ENCODE data around the gene PRKCA. TPM values are rescaled to one million over a fixed set of nuclear protein-coding genes. Genes with fewer than 3 reads are reported as not detected.

PRKCA gene
- total and polyA plus RNA-seq, 2 of the 13 experiments (the other 11 are each of a cell fraction or from before 2014, with no cell fraction given), result 18.5 to 21.5 TPM

DNA sequence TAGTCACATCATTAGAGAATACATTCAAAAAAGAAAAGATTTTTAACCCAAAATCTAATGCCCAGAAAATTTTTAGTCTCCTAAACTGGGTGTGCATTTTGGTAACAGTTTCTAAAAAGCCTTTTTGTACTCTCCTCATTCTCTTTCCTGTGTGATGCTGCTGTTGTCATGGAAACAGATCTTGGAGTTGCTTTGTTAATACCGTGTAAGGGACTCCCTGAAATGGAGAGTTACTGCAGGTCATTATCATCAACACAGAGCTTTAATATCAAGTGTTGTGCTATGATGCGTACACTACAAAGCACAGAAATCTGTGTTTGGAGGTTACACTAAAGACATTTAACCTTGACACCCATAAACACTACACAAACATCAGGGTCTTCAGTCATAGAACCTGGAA, 216.3 kb downstream of the PRKCA start:
- H3K27ac ChIP-seq (ENCODE audit: extremely low read length, insufficient read depth, low read length), result no peak overlapping the region
- no peak for TF ChIP-seq PHF8 (CRISPR knock-in tag; IDR thresholded peaks at IDR 0.05)
- TF ChIP-seq RFX1 (IDR thresholded peaks at IDR 0.05), result peak; percentile 53; the same call in 1 of the 2 replicates
- TF ChIP-seq ZNF629 (CRISPR knock-in tag; conservative IDR thresholded peaks at IDR 0.05), result no peak
- DNase-seq (ENCODE audit: low spot score) (no peak), ATAC-seq (no peak), FAIRE-seq (no peak)
- H4K20me1 ChIP-seq (ENCODE audit: insufficient read depth, low read length), result no peaks in the 10 kb centered on the region
- WGBS (ENCODE audit: low lambda C conversion rate), result 100% methylated on average over 2 of the region's 2 CpGs
- no peaks in the 10 kb centered on the region for H3K27me3 ChIP-seq (ENCODE audit: control insufficient read depth in 1 of 2, insufficient read depth in 2 of 2, low read length in 2 of 2)
- peaks cover 0 to 2% of the 10 kb centered on the region in 2 experiments; a peak in 4 of 5 replicates for H3K36me3 ChIP-seq (replicated peaks in 1 of 2; ENCODE audit: control insufficient read depth in 1 of 2, insufficient read depth in 2 of 2, low read length in 2 of 2)
- in situ Hi-C loops (cut with HindIII; ENCODE audit: extremely low pct_ligation_motif_present, low pct_unique_long_range_greater_than_20kb) (no loop called here), intact Hi-C loops (cut with micrococcal nuclease; ENCODE audit: unreplicated experiment) (no loop called here)
- no TSS peak for BruUV-seq (replicated peaks)
- H3K4me1 ChIP-seq (ENCODE audit: insufficient read depth, low read length), result peaks cover 19% of the 10 kb centered on the region
- H3K4me2 ChIP-seq (ENCODE audit: low read depth, low read length), result no peak overlapping the region
- no peak overlapping the region for H2AFZ ChIP-seq (ENCODE audit: low read length)
- no peaks in the 10 kb centered on the region for H3K9me3 ChIP-seq (ENCODE audit: low read length)
- no peak overlapping the region for H3K9ac ChIP-seq (ENCODE audit: insufficient read depth, low read depth, low read length)
- no peaks in the 10 kb centered on the region for H3K79me2 ChIP-seq (ENCODE audit: insufficient read depth, low read length)
- ChIA-PET POLR2A (no interaction called here), CTCF (ENCODE audit: low intra/inter-chr PET ratio, low total read pairs) (no interaction called here)
- no peak overlapping the region for H3K4me3 ChIP-seq (replicated peaks in 1 of 3; ENCODE audit: insufficient read depth in 1 of 3, low read depth in 2 of 3, low read length in 3 of 3)

DNA sequence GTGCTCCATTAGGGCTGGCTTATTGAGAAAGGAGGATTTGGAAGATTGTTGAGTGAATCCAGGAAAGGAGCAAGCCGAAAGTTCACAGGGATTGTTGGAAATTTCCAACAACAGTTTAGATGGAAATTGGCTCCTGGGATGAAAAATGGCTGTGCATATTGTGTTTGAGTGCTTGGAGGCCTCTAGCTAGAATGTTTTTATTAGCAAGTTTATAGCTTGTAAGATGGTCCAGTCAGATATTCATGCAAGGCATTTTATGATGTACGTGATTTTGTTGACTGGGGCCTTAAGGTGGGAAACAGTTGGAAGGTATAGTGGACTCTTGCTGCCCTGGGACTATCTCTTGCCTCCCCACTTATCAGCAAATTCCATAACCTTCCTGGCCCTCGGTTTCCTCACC, 216.7 kb downstream of the PRKCA start:
- ChIA-PET POLR2A (no interaction called here), CTCF (ENCODE audit: low intra/inter-chr PET ratio, low total read pairs) (no interaction called here)
- Histone ChIP-seq H3K4me2 (ENCODE audit: low read depth, low read length) (no peak overlapping the region), H3K27me3 (ENCODE audit: control insufficient read depth in 1 of 2, insufficient read depth in 2 of 2, low read length in 2 of 2) (no peaks in the 10 kb centered on the region), H3K4me1 (ENCODE audit: insufficient read depth, low read length) (peaks cover 24% of the 10 kb centered on the region), H4K20me1 (ENCODE audit: insufficient read depth, low read length) (no peaks in the 10 kb centered on the region), H3K79me2 (ENCODE audit: insufficient read depth, low read length) (no peaks in the 10 kb centered on the region), H3K9ac (ENCODE audit: insufficient read depth, low read depth, low read length) (no peak overlapping the region), H3K9me3 (ENCODE audit: low read length) (no peaks in the 10 kb centered on the region), H3K36me3 (replicated peaks in 1 of 2; ENCODE audit: control insufficient read depth in 1 of 2, insufficient read depth in 2 of 2, low read length in 2 of 2) (peaks cover 0 to 2% of the 10 kb centered on the region in 2 experiments; a peak in 4 of 5 replicates), H2AFZ (ENCODE audit: low read length) (no peak overlapping the region), H3K27ac (ENCODE audit: extremely low read length, insufficient read depth, low read length) (no peak overlapping the region), H3K4me3 (replicated peaks in 1 of 3; ENCODE audit: insufficient read depth in 1 of 3, low read depth in 2 of 3, low read length in 3 of 3) (no peak overlapping the region)
- in situ Hi-C loops (cut with HindIII; ENCODE audit: extremely low pct_ligation_motif_present, low pct_unique_long_range_greater_than_20kb), result no loop called here
- intact Hi-C loops (cut with micrococcal nuclease; ENCODE audit: unreplicated experiment), result no loop called here
- no TSS peak for BruUV-seq (replicated peaks)
- FAIRE-seq (no peak), ATAC-seq (no peak), DNase-seq (ENCODE audit: low spot score) (no peak)
- 93% methylated on average over 3 of the region's 3 CpGs for WGBS (ENCODE audit: low lambda C conversion rate)
- TF ChIP-seq SETDB1 (CRISPR knock-in tag; IDR thresholded peaks at IDR 0.05; ENCODE audit: borderline replicate concordance) (no peak), FOXK2 (IDR thresholded peaks at IDR 0.05) (no peak)

Measured in HepG2 (cell line).